ENCODE data around the gene RILPL2. TPM values are rescaled to one million over a fixed set of nuclear protein-coding genes. Genes with fewer than 3 reads are reported as not detected.
"Not testable (repeated sequence)": the region's sequence is repeated elsewhere in the genome, so short reads cannot be mapped to it uniquely, and the experiment has no call there.

RILPL2 gene
- total RNA-seq, 1 experiment from 2014 or later, result 3.2 TPM

DNA sequence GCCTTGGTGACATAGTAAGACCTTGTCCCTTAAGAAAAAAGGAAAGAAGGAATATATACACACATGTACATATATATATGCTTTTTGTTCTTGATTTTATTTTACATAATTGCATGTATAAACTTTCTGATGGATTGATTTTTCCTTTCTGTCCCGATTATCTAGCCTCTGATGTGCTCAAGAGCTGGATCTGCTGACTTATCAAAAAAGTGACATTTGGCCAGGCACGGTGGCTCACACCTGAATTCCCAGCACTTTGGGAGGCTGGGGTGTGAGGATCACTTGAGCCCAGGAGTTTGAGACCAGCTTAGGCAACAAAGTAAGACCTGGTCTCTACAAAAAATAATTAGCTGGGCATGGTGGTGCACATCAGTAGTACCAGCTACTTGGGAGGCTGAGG, 33.5 kb upstream of the RILPL2 start:
- Mint-ChIP-seq H3K9me3 (ENCODE audit: unreplicated experiment) (no peaks in the 10 kb centered on the region), H3K4me3 (ENCODE audit: unreplicated experiment) (no peak overlapping the region), H3K27ac (ENCODE audit: unreplicated experiment) (no peak overlapping the region), H3K27me3 (ENCODE audit: insufficient read depth, unreplicated experiment) (no peaks in the 10 kb centered on the region), H3K36me3 (ENCODE audit: insufficient read depth, unreplicated experiment) (peaks cover 35% of the 10 kb centered on the region), H3K4me1 (ENCODE audit: low read depth, unreplicated experiment) (peaks cover 18% of the 10 kb centered on the region)
- no TSS peak for BruUV-seq (replicated peaks)
- no peak for TF ChIP-seq CTCF (IDR thresholded peaks at IDR 0.05; ENCODE audit: insufficient read depth in 1 of 2, low read depth in 1 of 2, low read length in 1 of 2, severe bottlenecking in 1 of 2, unreplicated experiment in 1 of 2)
- CTCF ChIA-PET, result no interaction called here
- POLR2A ChIA-PET, result interaction anchor here (0.6 kb wide), 1 partner anchor 15 kb away, joined by 3 read pairs; no protein-coding TSS in a partner anchor
- Histone ChIP-seq H3K36me3 (ENCODE audit: control insufficient read depth, insufficient read depth, low read length) (peaks cover 2% of the 10 kb centered on the region; the same call in 1 of the 2 replicates), H3K4me1 (peaks cover 18% of the 10 kb centered on the region), H3K27me3 (replicated peaks; ENCODE audit: control insufficient read depth, insufficient read depth, low read length) (no peaks in the 10 kb centered on the region), H3K4me3 (ENCODE audit: low read depth, low read length) (no peak overlapping the region), H3K9me3 (no peaks in the 10 kb centered on the region)
- DNase-seq, result no peak
- intact Hi-C loops (cut with micrococcal nuclease; ENCODE audit: unreplicated experiment), result loop anchor here (5.0 kb wide), 1 partner anchor 62 kb away; the partner anchor contains the start of gene RILPL1

- ChIA-PET CTCF (no interaction called here), POLR2A (no interaction called here)
- H3K4me1 Mint-ChIP-seq (ENCODE audit: low read depth, unreplicated experiment), result peaks cover 16% of the 10 kb centered on the region
- no peaks in the 10 kb centered on the region for H3K27me3 Mint-ChIP-seq (ENCODE audit: insufficient read depth, unreplicated experiment)
- peaks cover 40% of the 10 kb centered on the region for H3K36me3 Mint-ChIP-seq (ENCODE audit: insufficient read depth, unreplicated experiment)
- TF ChIP-seq CTCF (IDR thresholded peaks at IDR 0.05; ENCODE audit: insufficient read depth in 1 of 2, low read depth in 1 of 2, low read length in 1 of 2, severe bottlenecking in 1 of 2, unreplicated experiment in 1 of 2), result no peak
- BruUV-seq (replicated peaks), result no TSS peak
- H3K4me1 ChIP-seq, result peaks cover 18% of the 10 kb centered on the region
- no peak overlapping the region for H3K4me3 Mint-ChIP-seq (ENCODE audit: unreplicated experiment)
- H3K9me3 ChIP-seq, result no peaks in the 10 kb centered on the region
- H3K9me3 Mint-ChIP-seq (ENCODE audit: unreplicated experiment), result no peaks in the 10 kb centered on the region
- intact Hi-C loops (cut with micrococcal nuclease; ENCODE audit: unreplicated experiment), result no loop called here
- no peak for DNase-seq
- H3K4me3 ChIP-seq (ENCODE audit: low read depth, low read length), result no peak overlapping the region
- H3K27ac Mint-ChIP-seq (ENCODE audit: unreplicated experiment), result no peak overlapping the region
- no peaks in the 10 kb centered on the region for H3K27me3 ChIP-seq (replicated peaks; ENCODE audit: control insufficient read depth, insufficient read depth, low read length)
- H3K36me3 ChIP-seq (ENCODE audit: control insufficient read depth, insufficient read depth, low read length), result peaks cover 2% of the 10 kb centered on the region; the same call in 1 of the 2 replicates
These were observed 32.3 kb upstream of the RILPL2 start for GRCh38 chr12:123468786-123469185.

DNA sequence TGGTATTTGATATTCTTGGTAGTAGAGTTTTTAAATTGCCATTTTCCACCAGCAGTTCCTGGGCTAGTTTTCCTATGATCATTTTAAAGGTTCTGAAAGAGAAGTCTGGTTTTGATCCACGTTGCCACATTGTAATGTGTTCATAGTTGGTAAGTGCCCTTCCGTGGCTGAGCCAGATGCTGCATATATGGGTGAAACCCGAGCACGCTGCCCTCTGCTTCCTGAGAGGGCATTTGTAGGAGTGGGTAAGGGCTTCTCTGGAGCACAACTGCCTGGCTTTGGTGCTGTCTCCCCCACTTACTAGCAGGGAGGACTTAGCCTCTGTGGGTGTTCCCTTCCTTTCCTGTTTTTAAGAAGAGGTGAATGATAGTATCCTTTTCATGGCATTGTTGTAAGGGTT, 28.6 kb upstream of the RILPL2 start:
- Histone ChIP-seq H3K27me3 (replicated peaks; ENCODE audit: control insufficient read depth, insufficient read depth, low read length) (no peaks in the 10 kb centered on the region), H3K36me3 (ENCODE audit: control insufficient read depth, insufficient read depth, low read length) (no peaks in the 10 kb centered on the region; the same call in 1 of the 2 replicates), H3K9me3 (no peaks in the 10 kb centered on the region), H3K4me1 (no peaks in the 10 kb centered on the region), H3K4me3 (ENCODE audit: low read depth, low read length) (no peak overlapping the region)
- BruUV-seq (replicated peaks), result no TSS peak
- intact Hi-C loops (cut with micrococcal nuclease; ENCODE audit: unreplicated experiment), result no loop called here
- CTCF ChIA-PET, result no interaction called here
- POLR2A ChIA-PET, result no interaction called here
- no peaks in the 10 kb centered on the region for H3K27me3 Mint-ChIP-seq (ENCODE audit: insufficient read depth, unreplicated experiment)
- H3K4me3 Mint-ChIP-seq (ENCODE audit: unreplicated experiment), result no peak overlapping the region
- H3K27ac Mint-ChIP-seq (ENCODE audit: unreplicated experiment), result no peak overlapping the region
- peaks cover 6% of the 10 kb centered on the region for H3K4me1 Mint-ChIP-seq (ENCODE audit: low read depth, unreplicated experiment)
- no peak for DNase-seq
- H3K36me3 Mint-ChIP-seq (ENCODE audit: insufficient read depth, unreplicated experiment), result peaks cover 39% of the 10 kb centered on the region
- no peak for TF ChIP-seq CTCF (IDR thresholded peaks at IDR 0.05; ENCODE audit: insufficient read depth in 1 of 2, low read depth in 1 of 2, low read length in 1 of 2, severe bottlenecking in 1 of 2, unreplicated experiment in 1 of 2)
- H3K9me3 Mint-ChIP-seq (ENCODE audit: unreplicated experiment), result no peaks in the 10 kb centered on the region

GRCh38 chr12:123463174-123463573, 26.7 kb upstream of the RILPL2 start:
- H3K9me3 ChIP-seq; H3K9me3 Mint-ChIP-seq (ENCODE audit: unreplicated experiment); intact Hi-C loops (cut with micrococcal nuclease; ENCODE audit: unreplicated experiment); H3K27me3 Mint-ChIP-seq (ENCODE audit: insufficient read depth, unreplicated experiment); POLR2A ChIA-PET; H3K27ac Mint-ChIP-seq (ENCODE audit: unreplicated experiment); H3K36me3 ChIP-seq (ENCODE audit: control insufficient read depth, insufficient read depth, low read length); DNase-seq; H3K4me1 Mint-ChIP-seq (ENCODE audit: low read depth, unreplicated experiment); CTCF ChIA-PET; H3K4me3 ChIP-seq (ENCODE audit: low read depth, low read length); H3K4me1 ChIP-seq; BruUV-seq (replicated peaks); H3K4me3 Mint-ChIP-seq (ENCODE audit: unreplicated experiment); H3K27me3 ChIP-seq (replicated peaks; ENCODE audit: control insufficient read depth, insufficient read depth, low read length): not testable (repeated sequence)
- peaks cover 41% of the 10 kb centered on the region for H3K36me3 Mint-ChIP-seq (ENCODE audit: insufficient read depth, unreplicated experiment)

Measured in Caco-2 (cell line).